Ovary (tissue), 9 donors: ENCODE results near the gene LPIN3. TPM values are rescaled to one million over a fixed set of nuclear protein-coding genes. Genes with fewer than 3 reads are reported as not detected.
A peak's percentile ranks its signal among the peaks of the same experiment; 100 is the strongest.

Experiments used
- DNase-seq, 5 donors: peaks; one replicate each; pipeline ENCODE4 v3.0.0-alpha.2; 2019 to 2020
- H3K27ac ChIP-seq, 2 donors: fragments of 200-600 bp; one replicate each; pipeline versions ENCODE4 v1.5.1 to v1.8.0; 2019 to 2022
- H3K27me3 ChIP-seq: fragments of 200-600 bp; one replicate; pipeline ENCODE4 v1.8.0; 2022
- H3K36me3 ChIP-seq: fragments of 200-600 bp; sonication (generic); one replicate; pipeline ENCODE4 v1.5.1; 2019
- H3K4me1 ChIP-seq: one replicate; pipeline ENCODE4 v1.8.1; 2013; ENCODE audit warnings: mild to moderate bottlenecking, moderate library complexity; ENCODE audit not compliant: insufficient read depth
- H3K4me3 ChIP-seq: fragments of 200-600 bp; sonication (generic); one replicate; pipeline ENCODE4 v1.5.1; 2017
- H3K9me3 ChIP-seq, 2 donors: fragments of 200-600 bp in 1 of 2; sonication (generic) in 1 of 2; one replicate each; pipeline versions ENCODE4 v1.5.1 to v1.8.1; 2013 to 2019; ENCODE audit warnings: mild to moderate bottlenecking in 1 of 2, moderate library complexity in 1 of 2
- EP300 ChIP-seq: sonication (generic); formaldehyde crosslinking; IDR thresholded peaks from one replicate; pipeline ENCODE4 v1.6.1; 2017; ENCODE audit warnings: antibody characterized with exemption
- POLR2A ChIP-seq: fragments of 450-650 bp; IDR thresholded peaks from one replicate; pipeline ENCODE4 v1.6.1; 2017; ENCODE audit warnings: antibody characterized with exemption, mild to moderate bottlenecking, moderate library complexity
- WGBS, 3 donors: extraction: QIAGEN DNeasy Blood & Tissue Kit in 1 of 3; methylation state at CpG; one replicate each; pipeline versions ENCODE4 v1.1.5 to v1.1.7; 2013 to 2017; 5-methylcytosine and 5-hydroxymethylcytosine counted together
- intact Hi-C, 4 donors: fragments of 100-400 bp; cut with DNase I; formaldehyde crosslinking; loops; one replicate each; pipeline versions ENCODE4 v1.11.0 to v1.15.1; 2022 to 2023
- polyA plus RNA-seq, 2 donors: library from polyadenylated mRNA; stranded (reverse); fragments of 200-250 nt in 1 of 2; fragments of 350-450 nt in 1 of 2; fragmentation: Illumina TruSeq in 1 of 2; extraction: RNeasy Lipid Tissue Mini Kit (QIAGEN cat#74804) in 1 of 2; gene quantifications; one replicate each; pipeline ENCODE4 v1.2.3, GENCODE V29; 2013 to 2014
- total RNA-seq, 7 donors: library from RNA; depleted of rRNA in 2 of 7; stranded (reverse); fragments of >200 nt in 2 of 7; fragmentation: NEBNext Ultra II Directional in 3 of 7; extraction: Animal tissue kit (Norgen Biotek cat#: 25700) in 3 of 7; gene quantifications; one replicate each; pipeline versions ENCODE4 v1.1.0 to v1.2.4, GENCODE V29; 2016 to 2023
- TF ChIP-seq, protein P1 (sequence below), 3 donors: fragments of 450-650 bp in 2 of 3; fragments of 200-600 bp in 1 of 3; IDR thresholded peaks; one replicate each; pipeline versions ENCODE4 v1.5.1 to v1.8.0; 2016 to 2022; ENCODE audit warnings: antibody characterized with exemption in 3 of 3, mild to moderate bottlenecking in 1 of 3
- donor health status: DM: no; HTN: no; CAD: no; lungs with moderate emphysema.
- donor health status: DM: no; HTN: no; CAD: no.
- donor health status: Bipolar disorder and iron deficiency.
- donor health status: DM: yes; HTN: yes; CAD: no.
- donor health status: DM: no; HTN: no; CAD: no.
- donor health status: DM: yes; HTN: yes; CAD: no.

Gene LPIN3
- total and polyA plus RNA-seq, 9 donors = 5.1 to 21.6 (median 12.5) TPM

DNA sequence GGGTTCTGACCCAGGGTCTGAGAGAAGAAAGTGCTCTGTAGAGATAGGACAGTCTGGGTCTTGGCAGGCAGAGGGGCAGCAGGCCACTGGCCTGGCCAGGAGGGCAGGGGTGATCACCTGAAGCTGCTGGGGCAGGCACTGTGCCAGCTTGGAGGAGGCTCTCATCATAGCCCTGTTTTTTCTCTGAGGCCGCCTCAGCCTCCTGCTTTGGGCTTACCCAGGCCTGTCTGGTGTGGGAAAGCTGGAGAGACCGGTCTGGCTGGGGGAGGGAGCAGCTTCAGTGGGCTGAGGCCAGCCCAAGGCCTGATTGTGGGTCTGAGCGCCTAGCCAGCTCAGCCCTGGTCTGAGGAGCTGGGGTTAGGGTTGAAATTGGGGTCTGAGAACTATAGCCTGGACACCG is 3.9 kb downstream of the LPIN3 start:
- WGBS, 3 donors = 87 to 88% (median 87%) methylated on average over 4 of the region's 4 CpGs
- DNase-seq = peak in 2 of 5 donors; percentile 29 to 35
- Histone ChIP-seq H3K9me3 (no peaks in the 10 kb centered on the region), H3K27ac (no peak overlapping the region), H3K4me3 (no peak overlapping the region), H3K4me1 (peaks cover 1% of the 10 kb centered on the region), H3K36me3 (no peaks in the 10 kb centered on the region), H3K27me3 (no peaks in the 10 kb centered on the region)
- intact Hi-C loops = loop anchor here in 2 of 4 donors (5.0 to 10.0 kb wide), 4 partner anchors 63 to 470 kb away; no protein-coding TSS in a partner anchor
- no peak for TF ChIP-seq EP300
- TF ChIP-seq POLR2A = no peak
- TF ChIP-seq, protein P1, sequence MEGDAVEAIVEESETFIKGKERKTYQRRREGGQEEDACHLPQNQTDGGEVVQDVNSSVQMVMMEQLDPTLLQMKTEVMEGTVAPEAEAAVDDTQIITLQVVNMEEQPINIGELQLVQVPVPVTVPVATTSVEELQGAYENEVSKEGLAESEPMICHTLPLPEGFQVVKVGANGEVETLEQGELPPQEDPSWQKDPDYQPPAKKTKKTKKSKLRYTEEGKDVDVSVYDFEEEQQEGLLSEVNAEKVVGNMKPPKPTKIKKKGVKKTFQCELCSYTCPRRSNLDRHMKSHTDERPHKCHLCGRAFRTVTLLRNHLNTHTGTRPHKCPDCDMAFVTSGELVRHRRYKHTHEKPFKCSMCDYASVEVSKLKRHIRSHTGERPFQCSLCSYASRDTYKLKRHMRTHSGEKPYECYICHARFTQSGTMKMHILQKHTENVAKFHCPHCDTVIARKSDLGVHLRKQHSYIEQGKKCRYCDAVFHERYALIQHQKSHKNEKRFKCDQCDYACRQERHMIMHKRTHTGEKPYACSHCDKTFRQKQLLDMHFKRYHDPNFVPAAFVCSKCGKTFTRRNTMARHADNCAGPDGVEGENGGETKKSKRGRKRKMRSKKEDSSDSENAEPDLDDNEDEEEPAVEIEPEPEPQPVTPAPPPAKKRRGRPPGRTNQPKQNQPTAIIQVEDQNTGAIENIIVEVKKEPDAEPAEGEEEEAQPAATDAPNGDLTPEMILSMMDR (IDR thresholded peaks at IDR 0.05) = no peak

DNA sequence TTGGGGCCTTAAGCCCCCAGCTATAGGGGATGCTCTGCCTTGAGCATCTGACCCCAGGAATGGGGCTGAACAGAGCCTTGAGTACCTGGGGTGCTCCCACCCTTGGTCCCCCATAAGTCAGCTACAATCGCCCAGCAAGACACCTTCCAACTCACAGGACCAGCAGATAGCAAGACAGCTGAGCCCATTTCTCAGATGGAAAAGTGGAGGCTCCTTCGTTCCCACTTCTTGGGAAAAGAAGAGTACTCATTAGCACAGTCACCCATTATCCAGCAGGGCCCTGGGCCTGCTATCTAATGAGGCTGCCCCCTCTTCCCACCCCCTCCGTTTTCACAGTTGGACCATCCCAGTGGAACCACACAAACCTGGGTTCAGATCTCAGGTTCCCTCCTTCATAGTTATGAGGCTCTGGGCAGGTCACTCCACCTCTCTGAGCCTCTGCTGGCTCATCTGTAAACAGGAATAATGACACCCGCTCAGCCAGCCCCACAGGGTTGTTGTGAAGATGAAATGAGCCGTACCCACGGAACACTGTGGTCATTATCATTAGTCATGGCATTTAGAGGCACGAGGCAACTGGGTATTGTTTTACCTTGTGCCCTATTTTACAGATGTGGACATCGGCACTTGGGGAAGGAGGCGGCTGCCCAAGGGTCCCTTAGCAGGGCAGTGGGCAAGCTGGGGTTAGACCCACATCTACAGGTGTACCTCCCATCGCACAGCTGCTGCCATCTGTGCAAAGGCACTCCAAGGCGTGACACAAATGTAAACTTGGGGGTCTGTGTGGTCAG is 4.5 kb downstream of the LPIN3 start:
- intact Hi-C loops = loop anchor here in 3 of 4 donors (5.0 to 10.0 kb wide), 4 partner anchors 62 to 470 kb away; no protein-coding TSS in a partner anchor
- H3K27ac ChIP-seq = no peak overlapping the region
- H3K4me1 ChIP-seq = peaks cover 1% of the 10 kb centered on the region
- TF ChIP-seq POLR2A (no peak), EP300 (no peak)
- TF ChIP-seq, protein P1 (IDR thresholded peaks at IDR 0.05) = no peak
- no peaks in the 10 kb centered on the region for H3K36me3 ChIP-seq
- no peak overlapping the region for H3K4me3 ChIP-seq
- WGBS, 3 donors = 84 to 90% (median 90%) methylated on average over 11 of the region's 11 CpGs
- H3K27me3 ChIP-seq = no peaks in the 10 kb centered on the region
- peak in 1 of 5 donors; percentile 8 for DNase-seq
- H3K9me3 ChIP-seq = no peaks in the 10 kb centered on the region

DNA sequence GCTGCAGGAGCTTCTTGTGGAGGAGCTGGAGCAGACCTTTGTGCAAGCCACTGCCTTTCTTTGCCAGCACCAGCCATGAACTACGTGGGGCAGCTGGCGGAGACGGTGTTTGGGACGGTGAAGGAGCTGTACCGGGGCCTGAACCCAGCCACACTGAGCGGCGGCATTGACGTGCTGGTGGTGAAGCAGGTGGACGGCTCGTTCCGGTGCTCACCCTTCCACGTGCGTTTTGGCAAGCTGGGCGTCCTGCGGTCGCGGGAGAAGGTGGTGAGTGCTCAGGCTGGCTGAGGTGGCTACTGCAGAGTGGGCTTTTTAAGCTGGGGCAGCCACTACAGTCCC is 5.1 kb downstream of the LPIN3 start:
- no peak for TF ChIP-seq EP300
- TF ChIP-seq POLR2A = no peak
- TF ChIP-seq, protein P1 (IDR thresholded peaks at IDR 0.05) = no peak
- intact Hi-C loops = loop anchor here in 3 of 4 donors (5.0 to 10.0 kb wide), 3 partner anchors 62 to 471 kb away; no protein-coding TSS in a partner anchor
- H3K27me3 ChIP-seq = no peaks in the 10 kb centered on the region
- H3K4me3 ChIP-seq = no peak overlapping the region
- no peak overlapping the region for H3K27ac ChIP-seq
- WGBS, 3 donors = 88 to 90% (median 90%) methylated on average over 17 of the region's 17 CpGs
- H3K4me1 ChIP-seq = peaks cover under 1% of the 10 kb centered on the region
- H3K36me3 ChIP-seq = no peaks in the 10 kb centered on the region
- peak in 1 of 5 donors; percentile 15 for DNase-seq
- H3K9me3 ChIP-seq = no peaks in the 10 kb centered on the region

DNA sequence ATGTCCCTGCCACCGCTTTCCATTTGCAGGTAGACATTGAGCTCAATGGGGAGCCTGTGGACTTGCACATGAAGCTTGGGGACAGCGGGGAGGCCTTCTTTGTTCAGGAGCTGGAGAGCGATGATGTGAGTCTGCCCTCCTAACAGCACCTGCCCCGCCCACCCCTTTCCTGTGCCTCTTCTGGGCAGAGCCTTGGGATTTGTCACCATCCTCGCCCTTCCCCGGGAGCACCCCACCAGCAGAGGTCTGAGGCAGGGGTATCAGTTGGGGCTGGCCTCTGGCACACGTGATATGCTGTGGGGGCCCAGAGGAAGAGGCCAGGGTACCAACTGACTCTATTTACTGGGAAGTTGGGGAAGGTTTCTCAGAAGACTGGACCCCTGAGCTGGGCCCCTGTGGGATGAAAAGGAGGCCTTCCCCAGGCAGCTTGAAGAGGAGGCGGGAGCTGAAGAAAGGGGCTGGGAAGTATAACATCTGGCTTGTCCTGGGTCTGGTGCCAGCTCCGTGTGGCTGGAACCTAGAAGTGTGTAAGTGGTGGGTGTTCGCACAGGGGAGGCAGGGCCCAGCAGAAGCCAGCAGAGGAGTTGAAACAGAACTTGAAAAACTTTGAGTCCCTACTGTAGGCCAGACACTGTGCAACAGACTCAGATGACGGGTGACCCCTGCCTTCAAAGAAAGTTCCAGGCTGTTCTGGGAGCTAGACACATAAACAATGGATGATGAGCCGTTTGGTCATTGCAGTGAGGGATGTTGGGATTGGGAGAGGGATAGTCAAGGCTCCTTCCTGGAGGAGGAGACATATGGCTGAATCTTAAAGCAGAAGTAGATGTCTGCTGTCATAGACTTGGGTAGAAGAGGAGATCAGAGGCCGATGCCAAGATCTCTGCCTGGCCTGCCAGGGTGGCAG is 7.2 kb downstream of the LPIN3 start:
- no peak overlapping the region for H3K4me3 ChIP-seq
- H3K27ac ChIP-seq = no peak overlapping the region
- WGBS, 3 donors = 79 to 85% (median 80%) methylated on average over 13 of the region's 13 CpGs
- no peak for DNase-seq
- H3K27me3 ChIP-seq = no peaks in the 10 kb centered on the region
- no peaks in the 10 kb centered on the region for H3K4me1 ChIP-seq
- no peaks in the 10 kb centered on the region for H3K9me3 ChIP-seq
- no peaks in the 10 kb centered on the region for H3K36me3 ChIP-seq
- TF ChIP-seq, protein P1 (IDR thresholded peaks at IDR 0.05) = no peak
- intact Hi-C loops = loop anchor here in 3 of 4 donors (5.0 to 10.0 kb wide), 3 partner anchors 60 to 473 kb away; no protein-coding TSS in a partner anchor
